Measurements from ENCODE around the gene KRTAP2-2.
"Not testable (repeated sequence)": the region's sequence is repeated elsewhere in the genome, so short reads cannot be mapped to it uniquely, and the experiment has no call there.

KRTAP2-2 gene

DNA sequence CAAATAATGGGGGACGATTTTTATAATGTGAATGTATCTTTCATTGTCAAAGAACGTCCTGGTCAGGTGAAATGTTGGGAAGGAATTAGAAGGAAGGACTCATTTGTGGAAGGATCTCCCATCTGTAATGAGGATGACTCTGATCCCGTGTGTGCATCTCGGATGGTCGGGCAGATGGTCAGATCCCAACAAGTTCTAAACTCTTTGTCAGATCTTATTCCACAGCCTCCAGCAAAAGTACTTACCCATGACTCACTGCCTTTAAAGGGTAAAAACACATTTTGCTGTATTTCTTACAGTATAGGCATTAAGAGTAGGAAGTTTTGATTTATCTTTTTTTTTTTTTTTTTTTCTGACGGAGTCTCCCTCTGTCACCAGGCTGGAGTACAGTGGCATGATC, 43.5 kb upstream of the KRTAP2-2 start:
- no peak overlapping the region for H2AFZ ChIP-seq (ENCODE audit: low read length)
- H3K4me1 ChIP-seq (ENCODE audit: insufficient read depth, low read length, poor library complexity, severe bottlenecking): peaks cover 24% of the 10 kb centered on the region
- no peaks in the 10 kb centered on the region for H3K27me3 ChIP-seq (ENCODE audit: insufficient read depth, low read length, poor library complexity, severe bottlenecking)
- H3K9ac ChIP-seq (ENCODE audit: low read depth, low read length, poor library complexity, severe bottlenecking): no peak overlapping the region
- no peaks in the 10 kb centered on the region for H4K20me1 ChIP-seq (ENCODE audit: insufficient read depth, low read length, poor library complexity, severe bottlenecking)
- H3K4me2 ChIP-seq (ENCODE audit: low read depth, low read length, poor library complexity, severe bottlenecking): no peak overlapping the region
- no peak overlapping the region for H3K4me3 ChIP-seq (ENCODE audit: low read length, poor library complexity, severe bottlenecking)
- no peaks in the 10 kb centered on the region for H3K9me2 ChIP-seq (replicated peaks; ENCODE audit: low read depth, low read length)
- no peaks in the 10 kb centered on the region for H3K9me3 ChIP-seq (ENCODE audit: insufficient read depth, low read depth, low read length)
- TF ChIP-seq EZH2phosphoT487 (IDR thresholded peaks at IDR 0.05; ENCODE audit: borderline replicate concordance): no peak
- TF ChIP-seq, protein P1, sequence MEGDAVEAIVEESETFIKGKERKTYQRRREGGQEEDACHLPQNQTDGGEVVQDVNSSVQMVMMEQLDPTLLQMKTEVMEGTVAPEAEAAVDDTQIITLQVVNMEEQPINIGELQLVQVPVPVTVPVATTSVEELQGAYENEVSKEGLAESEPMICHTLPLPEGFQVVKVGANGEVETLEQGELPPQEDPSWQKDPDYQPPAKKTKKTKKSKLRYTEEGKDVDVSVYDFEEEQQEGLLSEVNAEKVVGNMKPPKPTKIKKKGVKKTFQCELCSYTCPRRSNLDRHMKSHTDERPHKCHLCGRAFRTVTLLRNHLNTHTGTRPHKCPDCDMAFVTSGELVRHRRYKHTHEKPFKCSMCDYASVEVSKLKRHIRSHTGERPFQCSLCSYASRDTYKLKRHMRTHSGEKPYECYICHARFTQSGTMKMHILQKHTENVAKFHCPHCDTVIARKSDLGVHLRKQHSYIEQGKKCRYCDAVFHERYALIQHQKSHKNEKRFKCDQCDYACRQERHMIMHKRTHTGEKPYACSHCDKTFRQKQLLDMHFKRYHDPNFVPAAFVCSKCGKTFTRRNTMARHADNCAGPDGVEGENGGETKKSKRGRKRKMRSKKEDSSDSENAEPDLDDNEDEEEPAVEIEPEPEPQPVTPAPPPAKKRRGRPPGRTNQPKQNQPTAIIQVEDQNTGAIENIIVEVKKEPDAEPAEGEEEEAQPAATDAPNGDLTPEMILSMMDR (conservative IDR thresholded peaks at IDR 0.05; ENCODE audit: low read length): no peak
- H3K36me3 ChIP-seq (ENCODE audit: insufficient read depth, low read length): no peaks in the 10 kb centered on the region
- H3K79me2 ChIP-seq (ENCODE audit: insufficient read depth, low read length): no peaks in the 10 kb centered on the region
- H3F3A ChIP-seq (ENCODE audit: low read depth): no peaks in the 10 kb centered on the region

DNA sequence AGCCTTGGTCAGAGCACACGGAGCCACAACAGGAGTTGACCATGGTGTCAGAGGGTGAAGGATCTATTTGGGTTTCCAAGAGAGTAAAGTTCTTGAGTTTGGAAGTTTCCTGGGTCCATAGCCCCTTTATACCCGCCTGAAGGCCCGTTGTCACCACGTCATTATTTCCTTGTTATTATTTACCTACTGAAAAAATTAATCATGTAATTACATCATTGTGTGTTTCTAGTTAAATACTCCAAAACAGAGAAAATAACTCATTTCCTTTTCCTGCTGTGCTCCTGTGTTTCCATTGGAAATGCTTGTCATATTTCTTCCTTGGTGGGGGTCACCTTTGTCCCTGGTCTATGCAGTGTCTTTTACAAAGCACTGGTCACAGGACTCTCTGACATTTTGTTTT, 43.0 kb upstream of the KRTAP2-2 start, which contains the start of gene KRTAP4-8:
KRTAP4-8 (minus strand) TSS at position 101 of the 400 bp plus-strand sequence; CDS start at position 43, 58 bp downstream.
- Histone ChIP-seq H3K36me3 (ENCODE audit: insufficient read depth, low read length) (no peaks in the 10 kb centered on the region), H3K4me1 (ENCODE audit: insufficient read depth, low read length, poor library complexity, severe bottlenecking) (peaks cover 24% of the 10 kb centered on the region), H3K79me2 (ENCODE audit: insufficient read depth, low read length) (no peaks in the 10 kb centered on the region), H3K4me2 (ENCODE audit: low read depth, low read length, poor library complexity, severe bottlenecking) (no peak within 1 kb of the TSS), H3K9me2 (replicated peaks; ENCODE audit: low read depth, low read length) (no peaks in the 10 kb centered on the region), H2AFZ (ENCODE audit: low read length) (no peak within 1 kb of the TSS), H3K4me3 (ENCODE audit: low read length, poor library complexity, severe bottlenecking) (no peak within 1 kb of the TSS), H3K9me3 (ENCODE audit: insufficient read depth, low read depth, low read length) (no peaks in the 10 kb centered on the region; the same call in 1 of the 2 replicates), H3K9ac (ENCODE audit: low read depth, low read length, poor library complexity, severe bottlenecking) (no peak within 1 kb of the TSS), H3F3A (ENCODE audit: low read depth) (no peaks in the 10 kb centered on the region), H4K20me1 (ENCODE audit: insufficient read depth, low read length, poor library complexity, severe bottlenecking) (no peaks in the 10 kb centered on the region), H3K27me3 (ENCODE audit: insufficient read depth, low read length, poor library complexity, severe bottlenecking) (no peaks in the 10 kb centered on the region)
- no peak for TF ChIP-seq EZH2phosphoT487 (IDR thresholded peaks at IDR 0.05; ENCODE audit: borderline replicate concordance)
- TF ChIP-seq, protein P1 (conservative IDR thresholded peaks at IDR 0.05; ENCODE audit: low read length): no peak

DNA sequence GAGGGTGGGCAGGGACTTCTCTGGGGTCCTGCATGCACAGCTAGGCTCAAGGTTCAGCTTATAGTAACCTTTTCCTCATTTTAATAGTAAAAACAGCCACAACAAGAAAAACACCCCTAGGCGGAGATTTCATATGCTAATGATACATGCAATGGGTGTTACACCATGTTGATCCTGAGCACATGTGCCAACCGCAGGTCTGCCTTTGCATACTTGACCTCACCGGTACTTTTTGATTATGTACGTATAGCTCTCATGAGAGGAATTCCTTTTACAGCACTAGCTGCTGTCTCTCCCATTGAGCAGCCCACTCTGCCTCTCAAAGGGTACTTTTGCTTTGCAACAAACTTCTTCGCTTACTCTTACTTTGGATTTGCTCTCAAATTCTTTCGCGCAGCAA, 41.0 kb upstream of the KRTAP2-2 start:
- no peaks in the 10 kb centered on the region for H4K20me1 ChIP-seq (ENCODE audit: insufficient read depth, low read length, poor library complexity, severe bottlenecking)
- no peaks in the 10 kb centered on the region for H3F3A ChIP-seq (ENCODE audit: low read depth)
- TF ChIP-seq, protein P1 (conservative IDR thresholded peaks at IDR 0.05; ENCODE audit: low read length): no peak
- TF ChIP-seq EZH2phosphoT487 (IDR thresholded peaks at IDR 0.05; ENCODE audit: borderline replicate concordance): no peak
- peaks cover 14% of the 10 kb centered on the region for H3K4me1 ChIP-seq (ENCODE audit: insufficient read depth, low read length, poor library complexity, severe bottlenecking)
- no peaks in the 10 kb centered on the region for H3K27me3 ChIP-seq (ENCODE audit: insufficient read depth, low read length, poor library complexity, severe bottlenecking)
- H3K9ac ChIP-seq (ENCODE audit: low read depth, low read length, poor library complexity, severe bottlenecking): no peak overlapping the region
- no peak overlapping the region for H3K4me3 ChIP-seq (ENCODE audit: low read length, poor library complexity, severe bottlenecking)
- H3K9me2 ChIP-seq (replicated peaks; ENCODE audit: low read depth, low read length): no peaks in the 10 kb centered on the region
- H3K9me3 ChIP-seq (ENCODE audit: insufficient read depth, low read depth, low read length): peaks cover 2% of the 10 kb centered on the region
- no peak overlapping the region for H3K4me2 ChIP-seq (ENCODE audit: low read depth, low read length, poor library complexity, severe bottlenecking)
- H3K36me3 ChIP-seq (ENCODE audit: insufficient read depth, low read length): no peaks in the 10 kb centered on the region
- no peak overlapping the region for H2AFZ ChIP-seq (ENCODE audit: low read length)
- no peaks in the 10 kb centered on the region for H3K79me2 ChIP-seq (ENCODE audit: insufficient read depth, low read length)

DNA sequence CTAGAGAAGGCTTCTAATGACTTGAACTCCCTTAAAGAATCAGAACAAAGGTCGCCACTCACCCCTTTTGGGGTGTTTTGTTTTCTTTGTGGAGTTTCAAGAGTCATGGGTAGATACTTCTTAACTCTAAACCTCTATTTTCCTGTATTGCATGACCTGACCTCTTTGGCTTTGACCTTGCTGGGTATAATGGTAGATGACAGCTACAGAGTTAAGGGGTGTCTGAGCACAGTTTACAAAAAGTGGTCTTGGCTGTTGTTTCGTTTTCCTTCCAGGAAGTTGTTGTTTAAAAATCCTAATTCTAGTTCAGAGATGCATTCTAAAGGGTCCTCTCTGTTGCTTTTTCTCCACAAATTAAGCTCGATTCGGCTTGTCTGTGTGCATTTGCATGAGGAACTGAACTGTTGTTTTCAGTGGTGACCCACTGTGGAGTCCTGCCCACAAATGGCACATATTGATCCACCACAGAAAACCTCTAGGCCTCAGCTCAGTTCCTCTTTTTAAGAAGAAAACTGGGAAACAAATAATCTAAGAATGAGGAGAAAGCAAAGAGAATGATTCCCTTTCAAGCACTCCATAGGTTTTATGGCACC, 33.8 kb upstream of the KRTAP2-2 start:
- not testable (repeated sequence) for H3K27me3 ChIP-seq (ENCODE audit: insufficient read depth, low read length, poor library complexity, severe bottlenecking); H3K4me1 ChIP-seq (ENCODE audit: insufficient read depth, low read length, poor library complexity, severe bottlenecking); H3K36me3 ChIP-seq (ENCODE audit: insufficient read depth, low read length); H3K9me2 ChIP-seq (replicated peaks; ENCODE audit: low read depth, low read length); H3K4me2 ChIP-seq (ENCODE audit: low read depth, low read length, poor library complexity, severe bottlenecking); H4K20me1 ChIP-seq (ENCODE audit: insufficient read depth, low read length, poor library complexity, severe bottlenecking); H3K79me2 ChIP-seq (ENCODE audit: insufficient read depth, low read length); H3K9ac ChIP-seq (ENCODE audit: low read depth, low read length, poor library complexity, severe bottlenecking); H3F3A ChIP-seq (ENCODE audit: low read depth); H3K4me3 ChIP-seq (ENCODE audit: low read length, poor library complexity, severe bottlenecking); H3K9me3 ChIP-seq (ENCODE audit: insufficient read depth, low read depth, low read length); H2AFZ ChIP-seq (ENCODE audit: low read length)

DNA sequence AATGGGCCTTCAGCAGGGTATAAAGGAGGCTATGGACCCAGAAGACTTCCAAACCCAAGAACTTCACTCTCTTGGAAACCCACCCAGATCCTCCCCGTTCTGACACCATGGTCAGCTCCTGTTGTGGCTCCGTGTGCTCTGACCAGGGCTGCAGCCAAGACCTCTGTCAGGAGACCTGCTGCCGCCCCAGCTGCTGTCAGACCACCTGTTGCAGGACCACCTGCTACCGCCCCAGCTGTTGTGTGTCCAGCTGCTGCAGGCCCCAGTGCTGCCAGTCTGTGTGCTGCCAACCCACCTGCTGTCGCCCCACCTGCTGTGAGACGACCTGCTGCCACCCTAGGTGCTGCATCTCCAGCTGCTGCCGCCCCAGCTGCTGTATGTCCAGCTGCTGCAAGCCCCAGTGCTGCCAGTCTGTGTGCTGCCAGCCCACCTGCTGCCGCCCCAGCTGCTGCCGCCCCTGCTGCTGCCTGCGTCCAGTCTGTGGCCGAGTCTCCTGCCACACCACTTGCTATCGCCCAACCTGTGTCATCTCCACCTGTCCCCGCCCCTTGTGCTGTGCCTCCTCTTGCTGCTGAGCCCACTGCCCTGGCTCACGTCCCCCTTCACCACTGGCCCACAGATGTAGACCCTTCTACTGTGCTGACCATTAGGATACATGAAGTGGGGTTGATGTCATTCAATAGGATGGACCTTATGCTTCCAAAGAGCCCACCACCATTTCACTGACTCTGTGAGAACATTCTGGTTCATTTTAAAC, 29.2 kb upstream of the KRTAP2-2 start, which contains the start of gene KRTAP4-7:
KRTAP4-7 (plus strand) TSS at position 51 of the 757 bp plus-strand sequence; CDS start at position 108, 57 bp downstream.
- H3K4me3 ChIP-seq (ENCODE audit: low read length, poor library complexity, severe bottlenecking); H2AFZ ChIP-seq (ENCODE audit: low read length); H3K27me3 ChIP-seq (ENCODE audit: insufficient read depth, low read length, poor library complexity, severe bottlenecking); H3K9ac ChIP-seq (ENCODE audit: low read depth, low read length, poor library complexity, severe bottlenecking); H3K36me3 ChIP-seq (ENCODE audit: insufficient read depth, low read length); H3K79me2 ChIP-seq (ENCODE audit: insufficient read depth, low read length); H3K4me2 ChIP-seq (ENCODE audit: low read depth, low read length, poor library complexity, severe bottlenecking); H3K4me1 ChIP-seq (ENCODE audit: insufficient read depth, low read length, poor library complexity, severe bottlenecking); H3F3A ChIP-seq (ENCODE audit: low read depth); H4K20me1 ChIP-seq (ENCODE audit: insufficient read depth, low read length, poor library complexity, severe bottlenecking); H3K9me3 ChIP-seq (ENCODE audit: insufficient read depth, low read depth, low read length); H3K9me2 ChIP-seq (replicated peaks; ENCODE audit: low read depth, low read length): not testable (repeated sequence)

All from Loucy (cell line).